ENCODE measurements around the gene PDE11A.

DNA sequence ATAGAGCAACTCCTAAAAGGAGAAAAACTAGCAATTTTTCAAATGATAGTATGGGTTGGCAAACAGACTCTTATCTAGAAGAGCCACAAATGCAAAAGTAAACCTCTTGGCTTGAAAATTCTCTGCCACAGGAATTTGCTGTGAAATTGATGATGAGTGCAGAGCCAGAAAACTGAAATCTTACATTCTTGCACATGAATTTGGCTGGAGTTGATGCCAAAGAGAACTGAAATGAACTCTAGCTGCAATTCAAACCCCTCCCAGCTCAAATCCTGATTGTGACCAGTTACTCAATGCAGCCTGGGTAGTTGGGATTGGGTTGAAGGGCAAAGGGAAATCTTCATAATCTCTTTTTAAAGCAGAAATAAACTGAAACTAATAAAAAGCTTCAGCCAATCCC is 266.6 kb downstream of the PDE11A start:
- no peak for TF ChIP-seq POLR2A (IDR thresholded peaks at IDR 0.05; ENCODE audit: low read depth, low read length)
- no peak for TF ChIP-seq POLR2AphosphoS5 (IDR thresholded peaks at IDR 0.05; ENCODE audit: low read depth, low read length)
- TF ChIP-seq TAF1 (IDR thresholded peaks at IDR 0.05; ENCODE audit: borderline replicate concordance, low read depth, low read length), result no peak

All from GM12892 (cell line).